Epithelial cell of esophagus (primary cell): ENCODE results near the gene BRD1.

Source experiments
- DNase-seq: peaks from one replicate; pipeline ENCODE4 v3.0.0; 2010; ENCODE audit warnings: low read depth
- H3K4me3 ChIP-seq: 2 replicates; pipeline ENCODE4 v1.5.1; 2011; ENCODE audit warnings: mild to moderate bottlenecking, low read length, control low read depth
- TF ChIP-seq, protein P1 (sequence below): IDR thresholded peaks from 2 replicates; pipeline ENCODE4 v1.5.1; 2011; ENCODE audit warnings: low read depth, mild to moderate bottlenecking, low read length, control low read depth, inconsistent platforms; ENCODE audit not compliant: insufficient read depth; ENCODE audit errors: missing control alignments

Gene BRD1

DNA sequence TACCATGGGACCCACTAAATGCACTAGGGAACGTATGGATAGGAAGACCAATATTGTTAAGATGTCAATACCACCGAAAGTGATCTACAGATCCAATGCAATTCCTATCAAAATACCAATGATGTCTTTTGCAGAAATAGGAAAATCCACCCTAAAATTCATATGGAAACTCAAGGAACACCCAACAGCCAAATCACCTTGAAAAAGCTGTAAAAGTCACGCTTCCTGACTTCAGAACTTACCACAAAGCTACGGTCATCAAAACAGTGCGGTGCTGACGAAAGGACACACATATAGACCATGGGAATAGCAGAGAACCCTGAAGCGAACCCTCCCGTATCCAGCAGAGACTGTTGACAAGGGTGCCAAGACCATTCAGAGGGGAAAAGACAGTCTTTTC, 20.5 kb downstream of the BRD1 start:
- no peak for DNase-seq
- TF ChIP-seq, protein P1, sequence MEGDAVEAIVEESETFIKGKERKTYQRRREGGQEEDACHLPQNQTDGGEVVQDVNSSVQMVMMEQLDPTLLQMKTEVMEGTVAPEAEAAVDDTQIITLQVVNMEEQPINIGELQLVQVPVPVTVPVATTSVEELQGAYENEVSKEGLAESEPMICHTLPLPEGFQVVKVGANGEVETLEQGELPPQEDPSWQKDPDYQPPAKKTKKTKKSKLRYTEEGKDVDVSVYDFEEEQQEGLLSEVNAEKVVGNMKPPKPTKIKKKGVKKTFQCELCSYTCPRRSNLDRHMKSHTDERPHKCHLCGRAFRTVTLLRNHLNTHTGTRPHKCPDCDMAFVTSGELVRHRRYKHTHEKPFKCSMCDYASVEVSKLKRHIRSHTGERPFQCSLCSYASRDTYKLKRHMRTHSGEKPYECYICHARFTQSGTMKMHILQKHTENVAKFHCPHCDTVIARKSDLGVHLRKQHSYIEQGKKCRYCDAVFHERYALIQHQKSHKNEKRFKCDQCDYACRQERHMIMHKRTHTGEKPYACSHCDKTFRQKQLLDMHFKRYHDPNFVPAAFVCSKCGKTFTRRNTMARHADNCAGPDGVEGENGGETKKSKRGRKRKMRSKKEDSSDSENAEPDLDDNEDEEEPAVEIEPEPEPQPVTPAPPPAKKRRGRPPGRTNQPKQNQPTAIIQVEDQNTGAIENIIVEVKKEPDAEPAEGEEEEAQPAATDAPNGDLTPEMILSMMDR, result no peak
- no peak overlapping the region for H3K4me3 ChIP-seq

DNA sequence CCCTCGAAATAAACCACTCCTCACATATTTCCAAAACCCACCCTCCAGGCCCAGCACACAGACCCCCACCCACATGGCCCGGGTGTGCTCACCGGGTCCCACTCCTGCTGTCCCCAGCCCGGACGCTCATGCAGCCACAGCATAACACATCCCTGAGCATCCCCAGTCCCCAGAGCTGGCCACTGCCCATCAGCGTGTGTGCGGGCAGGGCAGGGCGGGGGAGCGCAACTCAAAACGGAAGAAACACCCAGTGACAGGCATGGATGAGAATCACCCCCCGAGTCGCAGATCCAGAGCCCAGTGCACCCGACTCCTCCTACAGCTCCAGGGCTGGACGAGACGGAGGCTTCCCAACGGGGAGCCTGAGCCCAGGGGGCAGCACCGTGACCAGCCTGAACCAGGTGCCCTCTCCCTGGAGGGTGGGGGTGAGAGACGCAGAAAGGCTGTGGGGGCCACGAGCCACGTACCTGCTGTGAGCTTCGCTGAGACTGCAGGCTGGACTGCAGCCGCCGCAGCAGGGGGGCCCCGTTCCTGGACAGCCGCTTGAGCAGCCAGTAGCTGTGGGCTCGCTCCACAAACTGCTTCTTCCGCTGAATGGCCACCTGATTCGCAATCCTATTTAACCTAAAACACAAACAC, 23.8 kb downstream of the BRD1 start:
- TF ChIP-seq, protein P1, result no peak
- DNase-seq, result no peak
- no peak overlapping the region for H3K4me3 ChIP-seq

DNA sequence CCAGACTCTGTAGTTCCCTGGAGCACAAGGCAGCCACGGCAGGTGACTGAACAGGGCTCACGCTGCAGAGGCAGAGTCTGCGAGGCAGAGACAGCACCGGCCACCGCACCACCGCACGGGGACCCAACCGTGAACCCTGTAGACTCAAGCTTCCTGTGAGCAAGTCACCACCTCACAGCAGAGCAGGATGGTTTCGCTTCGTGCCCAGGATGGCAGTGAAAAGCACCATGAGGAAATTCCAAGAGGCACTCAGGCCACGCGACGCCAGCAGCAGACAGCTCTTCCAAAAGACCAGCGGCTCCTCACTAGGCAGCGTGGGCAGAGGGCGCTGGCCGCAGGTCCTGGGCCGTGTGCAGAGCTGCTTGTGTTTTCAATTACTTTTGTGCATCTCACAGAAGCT, 24.5 kb downstream of the BRD1 start:
- H3K4me3 ChIP-seq, result no peak overlapping the region
- TF ChIP-seq, protein P1, result no peak
- no peak for DNase-seq

DNA sequence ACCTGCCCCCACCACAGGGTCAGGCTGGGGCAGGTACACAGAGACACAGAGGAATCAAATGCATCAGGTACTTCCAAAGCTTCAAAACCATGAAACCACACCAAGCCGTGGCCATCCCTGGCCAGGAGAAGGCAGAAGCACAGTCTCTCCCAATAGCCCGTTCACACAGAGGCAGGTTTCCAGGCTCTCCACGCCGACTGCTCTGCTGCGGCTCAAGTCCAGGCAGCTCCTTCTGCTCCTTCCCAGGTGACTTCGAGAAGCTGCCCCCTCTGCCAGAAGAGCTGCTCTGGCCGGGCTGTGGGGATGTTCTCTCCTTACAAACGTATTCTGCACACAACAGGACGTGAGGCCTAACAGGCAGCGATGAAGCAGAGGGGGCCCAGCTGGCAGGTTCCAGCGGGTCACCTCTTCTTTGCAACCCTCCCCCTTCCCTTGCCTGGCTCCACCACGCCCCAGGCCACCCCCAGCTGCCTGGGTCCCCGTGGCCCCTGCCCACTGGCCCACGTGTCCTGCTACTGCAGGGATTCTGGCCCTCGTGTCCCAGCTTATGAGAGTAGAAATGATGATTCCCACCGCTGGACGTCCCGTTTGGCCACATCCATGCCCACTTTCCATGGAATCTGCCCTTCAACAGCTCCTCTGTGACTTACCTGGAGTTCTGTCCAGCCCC, 26.1 kb downstream of the BRD1 start:
- no peak overlapping the region for H3K4me3 ChIP-seq
- TF ChIP-seq, protein P1, result no peak
- no peak for DNase-seq

DNA sequence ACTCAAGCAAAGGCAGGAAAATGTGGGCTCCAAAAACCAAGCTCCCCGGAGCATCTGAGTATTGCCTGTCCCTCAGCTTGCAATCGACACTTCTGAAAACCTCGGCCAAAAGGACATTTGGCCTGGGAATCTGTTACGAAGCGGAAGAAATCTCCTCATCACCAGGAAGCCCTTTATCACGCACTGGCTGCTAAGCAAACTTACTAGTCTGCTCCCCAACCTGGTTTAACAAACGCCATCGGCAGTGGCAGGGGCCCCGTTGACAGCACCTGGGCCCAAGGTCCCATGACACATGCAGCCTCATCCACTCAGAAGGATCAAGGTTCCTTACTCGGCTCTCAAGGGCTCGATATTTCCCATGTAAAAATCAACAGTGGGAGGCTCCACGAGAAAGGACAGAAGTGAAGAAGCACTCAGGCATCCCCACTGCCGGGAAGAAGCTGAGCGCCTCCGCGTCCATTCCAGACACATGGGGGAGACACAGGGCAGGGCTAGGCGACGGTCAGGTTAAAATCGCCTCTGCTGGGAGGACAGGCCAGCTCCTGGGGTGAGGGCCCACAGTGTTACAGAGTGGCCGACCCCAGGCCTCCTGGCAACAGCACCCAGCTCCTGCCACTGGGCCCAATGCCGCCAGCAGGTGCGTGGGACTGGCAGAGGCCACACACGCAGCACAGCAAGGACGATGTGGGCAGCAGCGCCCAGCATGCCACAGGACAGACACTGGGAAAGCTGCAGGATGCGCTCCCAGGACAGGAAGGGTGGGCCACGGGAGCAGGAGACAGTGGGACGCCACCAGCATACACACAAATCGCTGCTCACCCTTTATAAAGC, 27.1 kb downstream of the BRD1 start:
- H3K4me3 ChIP-seq, result no peak overlapping the region
- no peak for DNase-seq
- TF ChIP-seq, protein P1, result no peak

DNA sequence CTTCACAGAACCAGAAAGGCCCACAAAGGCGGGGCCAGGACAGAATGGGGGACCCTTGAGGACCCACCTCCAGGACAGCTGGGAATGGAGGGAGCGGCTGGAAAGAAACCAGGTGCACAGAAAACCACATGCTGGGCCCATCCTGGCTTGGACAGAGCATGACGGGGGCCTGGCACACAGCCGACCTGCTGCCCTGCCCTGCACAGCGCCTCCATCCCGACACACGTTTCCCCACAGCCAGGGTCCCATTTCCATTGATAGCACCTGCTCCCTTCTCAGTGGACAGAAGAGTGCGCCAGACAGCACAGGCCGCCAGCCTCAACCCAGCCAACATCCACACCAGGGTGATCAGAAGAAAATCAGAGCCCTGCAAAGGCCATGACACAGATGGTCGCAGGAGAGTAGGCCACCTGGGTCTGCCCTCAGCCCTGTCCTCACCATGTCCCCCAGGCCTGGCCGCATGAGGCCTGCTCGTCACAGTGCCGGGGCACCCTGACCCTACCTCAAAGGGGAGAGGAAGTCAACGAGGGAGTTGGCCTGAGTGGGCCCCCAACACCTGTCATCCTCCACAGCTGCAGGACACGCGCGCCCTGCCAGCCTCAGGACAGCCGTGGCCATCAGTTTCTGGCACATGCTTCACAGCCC, 28.1 kb downstream of the BRD1 start:
- TF ChIP-seq, protein P1, result no peak
- H3K4me3 ChIP-seq, result no peak overlapping the region
- DNase-seq, result no peak
